H1 (cell line): ENCODE measurements around the gene EXOSC5. TPM values are rescaled to one million over a fixed set of nuclear protein-coding genes. Genes with fewer than 3 reads are reported as not detected.

Source experiments
- CTCF ChIA-PET: fragments of 300-600 bp; sonication (Branson Sonifier 250); formaldehyde crosslinking; loops from one replicate; lab custom pipeline; 2021; ENCODE audit not compliant: partially characterized antibody; lab: Charles Lee
- POLR2A ChIA-PET: fragments of 300-600 bp; sonication (Branson Sonifier 250); formaldehyde crosslinking; loops from one replicate; lab custom pipeline; 2021; ENCODE audit warnings: inconsistent platforms; ENCODE audit not compliant: partially characterized antibody; lab: Charles Lee
- DNase-seq, 2 experiments: peaks; one replicate each; pipeline versions ENCODE4 v3.0.0 to v3.0.0-alpha.2; 2010 to 2022; ENCODE audit warnings: low spot score in 2 of 2, low read depth in 1 of 2, mixed read lengths in 1 of 2
- FAIRE-seq: peaks from 2 replicates; lab custom pipeline; 2011; peaks lifted over from hg19 to GRCh38; lab: Jason Lieb, UNC
- H2AFZ ChIP-seq: 2 replicates; pipeline ENCODE4 v1.8.1; 2012; ENCODE audit warnings: low read length, inconsistent platforms
- H2AK5ac ChIP-seq: 2 replicates; pipeline ENCODE4 v1.6.1; 2013; ENCODE audit warnings: low read depth, low read length
- H2BK120ac ChIP-seq: replicated peaks from 2 replicates; pipeline ENCODE3; 2013; ENCODE audit warnings: low read depth, low read length, inconsistent platforms
- H2BK12ac ChIP-seq: 2 replicates; pipeline ENCODE4 v1.6.1; 2013; ENCODE audit warnings: low read depth, low read length
- H2BK15ac ChIP-seq: 2 replicates; pipeline ENCODE4 v1.6.1; 2013; ENCODE audit warnings: low read length
- H2BK20ac ChIP-seq: 2 replicates; pipeline ENCODE4 v1.6.1; 2013; ENCODE audit warnings: low read length
- H2BK5ac ChIP-seq: 2 replicates; pipeline ENCODE4 v1.6.1; 2013; ENCODE audit warnings: low read depth, low read length
- H3K14ac ChIP-seq: 2 replicates; pipeline ENCODE4 v1.6.1; 2013; ENCODE audit warnings: inconsistent platforms; ENCODE audit not compliant: insufficient read length
- H3K18ac ChIP-seq: 2 replicates; pipeline ENCODE4 v1.6.1; 2013; ENCODE audit warnings: low read length; ENCODE audit errors: extremely low read depth
- H3K23ac ChIP-seq: 2 replicates; pipeline ENCODE4 v1.6.1; 2013; ENCODE audit warnings: inconsistent platforms; ENCODE audit not compliant: insufficient read length
- H3K23me2 ChIP-seq: 2 replicates; pipeline ENCODE4 v1.6.1; 2013; ENCODE audit warnings: low read depth, low read length
- H3K27ac ChIP-seq: 2 replicates; pipeline ENCODE4 v1.6.1; 2011; ENCODE audit warnings: low read depth, low read length, inconsistent platforms
- H3K27me3 ChIP-seq, 4 experiments: replicated peaks in 1 of 4; 1 replicate in 1 of 4; 2 replicates in 3 of 4; pipeline versions ENCODE4 v1.6.1 to v1.8.1; 2011 to 2013; ENCODE audit warnings: low read length in 3 of 4, mild to moderate bottlenecking in 3 of 4, inconsistent platforms in 2 of 4, mixed read lengths in 2 of 4, moderate library complexity in 1 of 4; ENCODE audit not compliant: control insufficient read depth in 3 of 4, insufficient read depth in 3 of 4; ENCODE audit errors: extremely low read depth in 1 of 4
- H3K36me3 ChIP-seq, 4 experiments: 2 replicates each; pipeline versions ENCODE4 v1.6.1 to v1.8.1; 2011 to 2013; ENCODE audit warnings: mild to moderate bottlenecking in 4 of 4, low read length in 3 of 4, moderate library complexity in 2 of 4, control low read depth in 1 of 4, inconsistent platforms in 1 of 4; ENCODE audit not compliant: insufficient read depth in 4 of 4, control insufficient read depth in 2 of 4
- H3K4ac ChIP-seq: replicated peaks from 2 replicates; pipeline ENCODE3; 2013; ENCODE audit warnings: low read length, low read depth, mixed read lengths, inconsistent platforms; ENCODE audit not compliant: insufficient read length
- H3K4me1 ChIP-seq, 4 experiments: replicated peaks in 1 of 4; 1 replicate in 1 of 4; 2 replicates in 3 of 4; pipeline versions ENCODE4 v1.6.1 to v1.8.1; 2011 to 2013; ENCODE audit warnings: low read length in 3 of 4, inconsistent platforms in 2 of 4, mixed read lengths in 1 of 4; ENCODE audit not compliant: insufficient read depth in 4 of 4, control insufficient read depth in 3 of 4
- H3K4me2 ChIP-seq, 2 experiments: 2 replicates each; pipeline versions ENCODE4 v1.6.1 to v1.8.1; 2011 to 2013; ENCODE audit warnings: low read depth in 2 of 2, low read length in 2 of 2, control low read depth in 1 of 2, inconsistent platforms in 1 of 2, mild to moderate bottlenecking in 1 of 2; ENCODE audit not compliant: insufficient read depth in 1 of 2
- H3K4me3 ChIP-seq, 4 experiments: fragments of 200-600, 300-600 bp in 1 of 4; sonication (generic), shearing (Covaris generic), sonication (Bioruptor Twin) in 1 of 4; 2 replicates each; pipeline versions ENCODE4 v1.5.1 to v1.8.1; 2011 to 2016; ENCODE audit warnings: low read length in 4 of 4, low read depth in 3 of 4, control low read depth in 2 of 4, inconsistent platforms in 2 of 4, mild to moderate bottlenecking in 2 of 4, mixed read lengths in 1 of 4, moderate library complexity in 1 of 4; ENCODE audit not compliant: insufficient read depth in 2 of 4; ENCODE audit errors: extremely low read depth in 1 of 4
- H3K56ac ChIP-seq: replicated peaks from 2 replicates; pipeline ENCODE3; 2013; ENCODE audit warnings: low read depth, mild to moderate bottlenecking, mixed read lengths, low read length, inconsistent platforms; ENCODE audit not compliant: insufficient read length
- H3K79me1 ChIP-seq: 2 replicates; pipeline ENCODE4 v1.6.1; 2013; ENCODE audit warnings: low read depth, low read length, control low read depth
- H3K79me2 ChIP-seq, 2 experiments: 2 replicates each; pipeline versions ENCODE4 v1.6.1 to v1.8.1; 2012 to 2013; ENCODE audit warnings: low read length in 2 of 2, mild to moderate bottlenecking in 2 of 2, inconsistent platforms in 1 of 2; ENCODE audit not compliant: insufficient read depth in 2 of 2, control insufficient read depth in 1 of 2
- H3K9ac ChIP-seq, 4 experiments: replicated peaks in 1 of 4; 1 replicate in 1 of 4; 2 replicates in 3 of 4; pipeline versions ENCODE4 v1.6.1 to v1.8.1; 2011 to 2013; ENCODE audit warnings: low read depth in 3 of 4, low read length in 3 of 4, control low read depth in 2 of 4, mild to moderate bottlenecking in 2 of 4, moderate library complexity in 2 of 4, inconsistent platforms in 1 of 4; ENCODE audit errors: extremely low read depth in 1 of 4
- H3K9me3 ChIP-seq, 2 experiments: 2 replicates each; pipeline versions ENCODE4 v1.6.1 to v1.8.1; 2012 to 2013; ENCODE audit warnings: mild to moderate bottlenecking in 2 of 2, moderate library complexity in 2 of 2, control low read depth in 1 of 2, inconsistent platforms in 1 of 2, low read depth in 1 of 2, low read length in 1 of 2, mixed read lengths in 1 of 2; ENCODE audit not compliant: insufficient read depth in 2 of 2
- H4K20me1 ChIP-seq, 2 experiments: replicated peaks in 1 of 2; 2 replicates each; pipeline versions ENCODE3 to v1.8.1; 2011 to 2013; ENCODE audit warnings: inconsistent platforms in 2 of 2, low read length in 2 of 2, mild to moderate bottlenecking in 1 of 2; ENCODE audit not compliant: insufficient read depth in 2 of 2, control insufficient read depth in 1 of 2
- H4K5ac ChIP-seq: 2 replicates; pipeline ENCODE4 v1.6.1; 2013; ENCODE audit warnings: low read length, low read depth, mixed read lengths, inconsistent platforms; ENCODE audit not compliant: insufficient read length
- H4K8ac ChIP-seq: 2 replicates; pipeline ENCODE4 v1.8.0; 2013; ENCODE audit warnings: mild to moderate bottlenecking, moderate library complexity, low read length, inconsistent platforms; ENCODE audit not compliant: insufficient read depth; ENCODE audit errors: extremely low read depth
- H4K91ac ChIP-seq: replicated peaks from 2 replicates; pipeline ENCODE3; 2013; ENCODE audit warnings: low read length, mixed read lengths, inconsistent platforms; ENCODE audit not compliant: insufficient read length
- ATF3 ChIP-seq: IDR thresholded peaks from 2 replicates; pipeline ENCODE4 v1.6.1; 2011; ENCODE audit warnings: low read depth, mild to moderate bottlenecking, low read length; ENCODE audit not compliant: insufficient read depth
- BRCA1 ChIP-seq: IDR thresholded peaks from 2 replicates; pipeline ENCODE4 v1.6.1; 2012; ENCODE audit warnings: low read depth, low read length, improper control_type of control experiment
- CREB1 ChIP-seq: IDR thresholded peaks from 2 replicates; pipeline ENCODE4 v1.6.1; 2012; ENCODE audit warnings: inconsistent platforms
- HDAC6 ChIP-seq: IDR thresholded peaks from one replicate; pipeline ENCODE4 v1.7.1; 2012; ENCODE audit warnings: low read depth, mild to moderate bottlenecking, inconsistent platforms, low read length, moderate library complexity
- JUN ChIP-seq: IDR thresholded peaks from 2 replicates; pipeline ENCODE4 v1.6.1; 2011; ENCODE audit warnings: low read depth, mild to moderate bottlenecking, improper control_type of control experiment, low read length
- RAD21 ChIP-seq, 2 experiments: IDR thresholded peaks in 1 of 2; conservative IDR thresholded peaks in 1 of 2; 2 replicates each; pipeline ENCODE4 v1.6.1; 2011; ENCODE audit warnings: low read depth in 2 of 2, low read length in 2 of 2, improper control_type of control experiment in 1 of 2, inconsistent platforms in 1 of 2, mild to moderate bottlenecking in 1 of 2, moderate library complexity in 1 of 2
- RFX5 ChIP-seq: IDR thresholded peaks from 2 replicates; pipeline ENCODE4 v1.6.1; 2011; ENCODE audit warnings: low read depth, low read length, improper control_type of control experiment, borderline replicate concordance
- RXRA ChIP-seq: IDR thresholded peaks from 2 replicates; pipeline ENCODE4 v1.6.1; 2011; ENCODE audit warnings: low read depth, mild to moderate bottlenecking, low read length, moderate library complexity; ENCODE audit not compliant: insufficient read depth
- SIX5 ChIP-seq: IDR thresholded peaks from 2 replicates; pipeline ENCODE4 v1.6.1; 2011; ENCODE audit warnings: mild to moderate bottlenecking, low read depth, low read length
- TBP ChIP-seq: IDR thresholded peaks from 2 replicates; pipeline ENCODE4 v1.6.1; 2011; ENCODE audit warnings: low read depth, low read length, improper control_type of control experiment
- WGBS, 2 experiments: shearing (Covaris generic) in 1 of 2; methylation state at CpG; one replicate each; pipeline versions ENCODE4 v1.1.6 to v1.1.7; 2013 to 2015; ENCODE audit warnings: low lambda C conversion rate in 2 of 2, mixed read lengths in 2 of 2, inconsistent platforms in 1 of 2, low coverage in 1 of 2, missing lambda C conversion rate in 1 of 2; ENCODE audit not compliant: insufficient replicate concordance in 2 of 2, insufficient coverage in 1 of 2, insufficient read length in 1 of 2; ENCODE audit errors: extremely low coverage in 1 of 2, missing lambda C conversion rate in 1 of 2; 5-methylcytosine and 5-hydroxymethylcytosine counted together
- polyA plus RNA-seq, 7 experiments: library from polyadenylated mRNA; depleted of rRNA in 3 of 7; stranded (reverse) in 5 of 7; unstranded in 2 of 7; fragments of >200 nt in 5 of 7; fragments of 200-250 nt in 2 of 7; gene quantifications; 1 replicate in 5 of 7; 2 replicates in 1 of 7; 4 replicates in 1 of 7; pipeline versions ENCODE4 v1.2.1 to v1.2.3, GENCODE V29; 2011 to 2013; ENCODE audit warnings: missing spikeins in 2 of 7, mixed read lengths in 2 of 7
- total RNA-seq: library from RNA; stranded (reverse); fragmentation: NEBNext Ultra II Directional; extraction: Animal tissue kit (Norgen Biotek cat#: 25700); gene quantifications from 2 replicates; pipeline ENCODE4 v1.2.1, GENCODE V29; 2021
- TF ChIP-seq, protein P1 (sequence below), 3 experiments: IDR thresholded peaks; 1 replicate in 2 of 3; 2 replicates in 1 of 3; pipeline versions ENCODE4 v1.5.1 to v1.6.1; 2011; ENCODE audit warnings: low read length in 3 of 3, mild to moderate bottlenecking in 3 of 3, inconsistent platforms in 2 of 3, low read depth in 1 of 3, moderate library complexity in 1 of 3; ENCODE audit not compliant: insufficient read depth in 1 of 3; ENCODE audit errors: control extremely low read depth in 1 of 3

EXOSC5 gene
- total and polyA plus RNA-seq, 2 of the 8 experiments (the other 6 are each of a cell fraction or from before 2014, with no cell fraction given), result 56.2 to 92.8 TPM

DNA sequence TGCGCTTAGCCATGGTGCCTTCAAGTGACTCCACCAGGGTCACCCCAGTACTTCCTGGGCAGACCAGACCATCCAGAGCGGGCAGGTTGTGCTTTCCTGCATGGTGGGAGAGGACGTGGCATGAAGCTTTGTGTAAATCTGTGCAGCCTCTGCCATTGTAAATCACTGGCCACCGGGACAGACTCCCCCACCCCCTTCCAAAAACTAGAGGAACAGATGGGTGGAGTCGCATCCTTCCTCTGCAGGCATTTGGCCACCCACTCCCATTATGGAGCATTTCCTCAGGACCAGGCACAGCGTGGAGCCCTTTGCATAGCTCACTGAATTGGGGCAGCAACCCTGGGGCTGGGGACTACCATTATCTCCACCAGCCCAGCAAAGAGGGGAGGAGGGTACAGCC, 8.6 kb upstream of the EXOSC5 start:
- H3K79me1 ChIP-seq, result no peaks in the 10 kb centered on the region
- H3K9me3 ChIP-seq, result no peaks in the 10 kb centered on the region
- H3K18ac ChIP-seq, result no peak overlapping the region
- H2BK12ac ChIP-seq, result no peak overlapping the region
- no peak overlapping the region for H3K4me2 ChIP-seq
- H3K36me3 ChIP-seq, result no peaks in the 10 kb centered on the region; a peak in 1 of 8 replicates
- no peaks in the 10 kb centered on the region for H3K27me3 ChIP-seq
- H4K8ac ChIP-seq, result no peak overlapping the region
- no peaks in the 10 kb centered on the region for H3K23me2 ChIP-seq
- no peak overlapping the region for H3K14ac ChIP-seq
- no peak overlapping the region for H3K4ac ChIP-seq
- no peak overlapping the region for H4K91ac ChIP-seq
- H3K4me1 ChIP-seq, result peaks cover 0 to 5% (median 1%) of the 10 kb centered on the region in 4 experiments; a peak in 5 of 7 replicates
- H3K56ac ChIP-seq, result no peak overlapping the region
- ChIA-PET CTCF (interaction anchor here (1.1 to 4.9 kb wide), 4 partner anchors 22 to 163 kb away, joined by 3 to 34 read pairs (median 12); partner anchors contain the start of gene B3GNT8), POLR2A (interaction anchor here (0.6 to 3.3 kb wide), 4 partner anchors 21 to 42 kb away, joined by 4 to 8 read pairs (median 7); partner anchors contain the start of gene B3GNT8)
- no peak overlapping the region for H2AK5ac ChIP-seq
- no peak overlapping the region for H2BK20ac ChIP-seq
- FAIRE-seq (no peak), DNase-seq (no peak)
- TF ChIP-seq HDAC6 (no peak), RAD21 (IDR thresholded peaks at IDR 0.05 in 1 of 2, conservative IDR thresholded peaks at IDR 0.05 in 1 of 2; ENCODE audit: low read depth in 2 of 2, low read length in 2 of 2) (no peak), BRCA1 (no peak), RXRA (no peak), SIX5 (no peak), ATF3 (no peak), TBP (no peak), CREB1 (no peak), JUN (no peak), RFX5 (no peak)
- TF ChIP-seq, protein P1, sequence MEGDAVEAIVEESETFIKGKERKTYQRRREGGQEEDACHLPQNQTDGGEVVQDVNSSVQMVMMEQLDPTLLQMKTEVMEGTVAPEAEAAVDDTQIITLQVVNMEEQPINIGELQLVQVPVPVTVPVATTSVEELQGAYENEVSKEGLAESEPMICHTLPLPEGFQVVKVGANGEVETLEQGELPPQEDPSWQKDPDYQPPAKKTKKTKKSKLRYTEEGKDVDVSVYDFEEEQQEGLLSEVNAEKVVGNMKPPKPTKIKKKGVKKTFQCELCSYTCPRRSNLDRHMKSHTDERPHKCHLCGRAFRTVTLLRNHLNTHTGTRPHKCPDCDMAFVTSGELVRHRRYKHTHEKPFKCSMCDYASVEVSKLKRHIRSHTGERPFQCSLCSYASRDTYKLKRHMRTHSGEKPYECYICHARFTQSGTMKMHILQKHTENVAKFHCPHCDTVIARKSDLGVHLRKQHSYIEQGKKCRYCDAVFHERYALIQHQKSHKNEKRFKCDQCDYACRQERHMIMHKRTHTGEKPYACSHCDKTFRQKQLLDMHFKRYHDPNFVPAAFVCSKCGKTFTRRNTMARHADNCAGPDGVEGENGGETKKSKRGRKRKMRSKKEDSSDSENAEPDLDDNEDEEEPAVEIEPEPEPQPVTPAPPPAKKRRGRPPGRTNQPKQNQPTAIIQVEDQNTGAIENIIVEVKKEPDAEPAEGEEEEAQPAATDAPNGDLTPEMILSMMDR (IDR thresholded peaks at IDR 0.05; ENCODE audit: control extremely low read depth in 1 of 3, insufficient read depth in 1 of 3, low read depth in 1 of 3, low read length in 3 of 3), result no peak
- H3K23ac ChIP-seq, result no peak overlapping the region
- H2BK15ac ChIP-seq, result no peak overlapping the region
- H3K9ac ChIP-seq, result no peak overlapping the region
- 90% methylated on average over 6 of the region's 6 CpGs; no CpG with 5 or more reads in 1 of the 2 experiments for WGBS, 2 experiments
- no peak overlapping the region for H2BK120ac ChIP-seq
- no peak overlapping the region for H3K27ac ChIP-seq
- no peaks in the 10 kb centered on the region for H3K79me2 ChIP-seq
- H2AFZ ChIP-seq, result no peak overlapping the region
- H2BK5ac ChIP-seq, result no peak overlapping the region
- no peak overlapping the region for H3K4me3 ChIP-seq
- H4K20me1 ChIP-seq, result peaks cover 0 to 6% of the 10 kb centered on the region in 2 experiments
- H4K5ac ChIP-seq, result no peak overlapping the region
